GM12892 (cell line): Measurements from ENCODE around the gene RUBCN. TPM values are rescaled to one million over a fixed set of nuclear protein-coding genes. Genes with fewer than 3 reads are reported as not detected.

Experiments
- DNase-seq: peaks from one replicate; pipeline ENCODE4 v3.0.0; 2011; ENCODE audit not compliant: insufficient read length
- FAIRE-seq: peaks from 2 replicates; lab custom pipeline; 2011; peaks lifted over from hg19 to GRCh38; lab: Jason Lieb, UNC
- POLR2A ChIP-seq: IDR thresholded peaks from 2 replicates; pipeline ENCODE4 v1.6.1; 2011; ENCODE audit warnings: low read depth, low read length, control low read depth
- POLR2AphosphoS5 ChIP-seq: IDR thresholded peaks from 2 replicates; pipeline ENCODE4 v1.6.1; 2011; ENCODE audit warnings: low read depth, low read length, control low read depth
- TAF1 ChIP-seq: IDR thresholded peaks from 2 replicates; pipeline ENCODE4 v1.6.1; 2011; ENCODE audit warnings: low read depth, mild to moderate bottlenecking, control low read depth, low read length, borderline replicate concordance
- polyA plus RNA-seq: library from polyadenylated mRNA; unstranded; fragments of >200 nt; gene quantifications from one replicate; pipeline ENCODE4 v1.2.1, GENCODE V29; 2012; ENCODE audit warnings: missing spikeins, inconsistent platforms; ENCODE audit not compliant: missing spikeins

Gene RUBCN
- polyA plus RNA-seq, result 22.6 TPM

DNA sequence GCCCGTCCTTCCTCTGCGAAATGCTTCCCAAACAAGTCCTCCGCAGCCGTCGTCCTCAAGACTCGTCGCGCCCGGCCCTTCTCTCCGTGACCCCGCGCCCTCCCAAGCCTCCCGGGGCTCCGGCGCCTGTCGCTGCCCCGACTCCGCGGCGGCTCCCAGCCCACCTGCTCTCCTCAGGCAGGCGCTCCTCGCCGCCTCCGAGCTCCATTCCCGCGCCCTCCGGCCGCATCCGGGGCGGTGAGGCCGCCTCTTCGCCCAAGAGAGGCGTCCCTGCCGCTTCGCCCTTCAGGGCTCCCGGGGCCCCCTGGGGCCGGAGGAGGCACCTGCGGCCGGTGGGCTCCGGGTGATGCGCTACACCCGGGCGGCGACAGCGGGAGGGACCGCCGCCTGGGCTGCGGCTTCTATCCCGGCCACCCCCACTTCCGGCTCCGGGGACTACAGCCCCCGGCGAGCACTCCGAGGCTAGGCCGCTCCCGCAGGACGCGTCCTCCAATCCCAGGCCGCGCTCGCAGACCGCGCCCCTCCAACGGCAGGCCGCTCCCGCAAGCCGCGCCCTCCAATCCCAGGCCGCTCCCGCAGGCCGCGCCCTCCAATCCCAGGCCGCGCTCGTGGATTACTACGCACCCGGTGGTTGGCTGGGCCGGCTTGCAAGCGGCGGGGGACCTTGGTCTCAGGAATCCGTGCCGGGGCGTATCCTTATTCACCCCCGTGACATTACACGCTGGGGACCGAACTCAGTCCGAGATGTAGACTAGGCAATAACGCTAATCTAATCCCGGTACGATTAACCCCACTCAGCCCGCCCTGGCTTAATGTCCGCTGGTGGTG, at the start of gene RUBCN:
Gene RUBCN, minus strand, starts transcription at position 414 of the 828 bp plus-strand sequence. Its CDS starts 185 bp downstream, at position 229.
- FAIRE-seq (peak; percentile 92), DNase-seq (peak; percentile 86)
- peak; percentile 53; the same call in 1 of the 2 replicates for TF ChIP-seq POLR2A
- TF ChIP-seq TAF1, result peak; percentile 55; the same call in 1 of the 2 replicates
- peak; percentile 67; the same call in 1 of the 2 replicates for TF ChIP-seq POLR2AphosphoS5

DNA sequence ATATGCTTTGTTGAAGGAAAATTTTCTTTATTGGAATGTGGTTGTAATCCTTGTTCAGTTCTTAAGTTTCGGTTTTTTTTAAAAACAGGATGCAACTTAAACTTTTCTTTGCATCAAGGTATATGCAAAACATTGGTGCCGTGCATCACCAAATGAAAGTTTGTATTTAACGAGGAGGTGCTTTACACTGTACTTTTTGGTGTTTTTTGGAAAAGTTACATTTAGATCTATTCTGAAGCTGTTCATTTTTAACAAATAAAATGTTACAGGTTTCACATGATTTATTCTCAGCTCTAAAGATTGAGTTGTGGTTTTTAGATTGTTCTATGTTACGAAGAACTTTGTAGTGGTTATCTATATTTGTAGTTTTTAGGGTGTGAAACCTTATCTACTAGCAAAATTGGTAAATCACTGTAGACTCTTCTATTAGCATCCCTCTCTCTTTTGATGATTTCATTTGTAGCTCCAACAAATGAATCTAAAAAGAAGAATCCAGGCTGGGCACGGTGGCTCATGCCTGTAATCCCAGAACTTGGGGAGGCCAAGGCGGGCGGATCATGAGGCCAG, 47.4 kb upstream of the RUBCN start:
- TF ChIP-seq POLR2AphosphoS5 (no peak), POLR2A (no peak), TAF1 (no peak)
- FAIRE-seq (peak; percentile 40), DNase-seq (no peak)

DNA sequence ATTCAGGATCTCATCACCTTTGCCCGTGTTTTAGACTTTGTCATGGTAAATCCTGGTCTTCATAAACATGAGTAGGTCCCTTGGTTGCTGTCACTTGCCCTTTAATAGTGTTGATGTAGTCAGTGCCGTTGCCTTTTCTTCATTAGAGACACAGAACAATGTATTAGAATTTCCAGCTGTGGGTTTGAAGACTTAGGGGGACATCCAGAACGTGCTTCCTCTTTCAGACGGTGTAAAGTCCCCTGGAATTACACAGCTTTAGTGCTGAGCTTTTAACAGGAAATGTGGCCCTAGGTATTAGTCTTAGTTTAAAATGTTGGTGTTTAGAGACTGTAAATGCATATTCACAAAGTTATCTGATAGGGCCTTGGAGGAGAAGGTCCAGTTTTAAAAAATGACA, 45.5 kb upstream of the RUBCN start:
- DNase-seq, result no peak
- 0 out of 2 replicates have a peak, but pooled peaks have one; percentile 39 for TF ChIP-seq POLR2AphosphoS5
- no peak for TF ChIP-seq TAF1
- 0 out of 2 replicates have a peak, but pooled peaks have one; percentile 26 for TF ChIP-seq POLR2A
- FAIRE-seq, result peak; percentile 57

GRCh38 chr3:197775317-197775716, 38.6 kb upstream of the RUBCN start:
- no peak for DNase-seq
- FAIRE-seq, result no peak
- TF ChIP-seq TAF1 (no peak), POLR2AphosphoS5 (no peak), POLR2A (no peak)

GRCh38 chr3:197761784-197762183, 25.1 kb upstream of the RUBCN start:
- TF ChIP-seq POLR2A, result no peak
- no peak for TF ChIP-seq TAF1
- no peak for TF ChIP-seq POLR2AphosphoS5

GRCh38 chr3:197758512-197758911, 21.8 kb upstream of the RUBCN start:
- DNase-seq (no peak), FAIRE-seq (no peak)
- no peak for TF ChIP-seq POLR2A

More at GRCh38 chr3:197761784-197762183, 25.1 kb upstream of the RUBCN start:
- no peak for DNase-seq
- FAIRE-seq, result no peak

DNA sequence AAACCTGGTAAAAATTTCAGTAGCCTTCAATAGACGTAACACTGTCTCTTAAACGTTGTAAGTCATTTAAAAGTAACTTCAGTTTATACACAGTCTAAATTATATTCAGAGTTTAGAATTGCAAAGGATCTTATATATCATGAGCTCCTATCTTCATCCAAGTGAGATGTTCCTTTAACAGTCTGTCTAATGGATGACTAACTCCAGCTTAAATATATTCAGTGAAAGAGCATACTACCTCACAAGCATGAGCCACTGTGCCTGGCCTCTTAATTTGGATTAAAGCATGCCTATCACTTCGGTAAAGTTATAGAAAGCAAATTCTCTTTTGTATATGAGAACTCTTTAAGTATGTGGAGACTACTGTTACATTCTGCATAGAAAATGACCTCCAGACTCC, 20.0 kb upstream of the RUBCN start:
- no peak for FAIRE-seq
- DNase-seq, result no peak
- no peak for TF ChIP-seq POLR2A

DNA sequence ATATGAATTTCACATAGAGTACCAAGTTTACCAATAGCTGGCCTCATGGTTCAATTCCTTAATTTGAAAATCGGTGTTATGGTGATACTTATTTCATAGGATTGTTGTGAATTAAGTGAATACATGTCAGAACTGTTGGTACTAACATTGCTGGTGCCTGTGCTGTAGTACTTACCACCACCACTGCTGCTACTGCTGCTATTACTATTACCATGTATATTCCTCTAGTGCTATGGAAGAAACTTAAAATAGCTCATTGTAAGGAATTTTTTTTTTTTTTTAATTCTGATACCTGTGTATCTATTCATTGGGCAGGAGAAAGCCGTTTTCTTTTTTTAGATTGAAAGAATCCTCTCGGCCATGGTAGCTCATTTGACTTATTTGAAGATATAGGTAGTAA, 16.6 kb upstream of the RUBCN start:
- FAIRE-seq (no peak), DNase-seq (no peak)
- no peak for TF ChIP-seq TAF1
- TF ChIP-seq POLR2A, result no peak
- TF ChIP-seq POLR2AphosphoS5, result no peak

GRCh38 chr3:197752107-197752506, 15.4 kb upstream of the RUBCN start:
- TF ChIP-seq TAF1, result no peak
- no peak for TF ChIP-seq POLR2AphosphoS5
- TF ChIP-seq POLR2A, result no peak
- FAIRE-seq (peak; percentile 21), DNase-seq (no peak)

GRCh38 chr3:197750858-197751737, 14.4 kb upstream of the RUBCN start:
- TF ChIP-seq TAF1, result no peak
- no peak for TF ChIP-seq POLR2AphosphoS5
- no peak for TF ChIP-seq POLR2A
- no peak for DNase-seq
- peak; percentile 88 for FAIRE-seq

DNA sequence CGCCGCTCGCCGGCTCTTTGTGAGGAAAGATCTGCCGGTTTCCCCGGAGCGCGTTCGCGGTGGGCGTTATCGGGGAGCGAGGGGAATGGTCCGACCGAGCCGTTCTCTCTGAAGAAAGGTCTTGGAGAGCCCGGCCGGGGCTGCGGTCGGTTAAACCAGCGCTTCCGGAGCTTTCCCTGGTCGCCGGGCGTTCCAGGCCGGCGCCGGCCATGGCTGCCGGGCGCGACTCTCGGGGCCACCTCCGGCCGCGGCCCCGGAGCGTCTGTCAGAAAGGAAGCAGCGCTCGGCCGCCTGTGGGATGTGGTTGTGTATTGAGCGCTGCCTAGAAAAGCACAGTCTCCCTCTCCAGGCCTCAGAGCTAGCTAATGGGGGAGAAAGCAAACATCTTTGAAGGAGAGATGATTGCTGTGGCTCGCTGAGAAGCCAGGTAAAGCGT, 13.7 kb upstream of the RUBCN start:
- DNase-seq (peak; percentile 52), FAIRE-seq (peak; percentile 54)
- TF ChIP-seq POLR2AphosphoS5 (no peak; the same call in 1 of the 2 replicates), POLR2A (peak; percentile 48; the same call in 1 of the 2 replicates), TAF1 (no peak)
